Endothelial cell of umbilical vein (primary cell): Measurements from ENCODE around the gene ADCY2.

Experiments used
- CTCF ChIP-seq, 2 donors: IDR thresholded peaks; 1 replicate in 1 of 2; 2 replicates in 1 of 2; pipeline ENCODE4 v1.5.1; 2011; ENCODE audit warnings: low read length in 2 of 2, mild to moderate bottlenecking in 2 of 2, moderate library complexity in 2 of 2, control low read depth in 1 of 2, inconsistent platforms in 1 of 2, low read depth in 1 of 2; ENCODE audit not compliant: insufficient read depth in 1 of 2; ENCODE audit errors: extremely low read depth in 1 of 2
- EZH2 ChIP-seq: IDR thresholded peaks from 2 replicates; pipeline ENCODE4 v1.6.1; 2012; ENCODE audit warnings: borderline replicate concordance, low read depth, mild to moderate bottlenecking, moderate library complexity, low read length, inconsistent platforms; ENCODE audit not compliant: severe bottlenecking
- MAX ChIP-seq: IDR thresholded peaks from 2 replicates; pipeline ENCODE4 v1.6.1; 2011; ENCODE audit not compliant: insufficient read depth, insufficient read length
- MYC ChIP-seq: IDR thresholded peaks from one replicate; pipeline ENCODE4 v1.6.1; 2011; ENCODE audit warnings: mild to moderate bottlenecking, low read depth, low read length
- POLR2A ChIP-seq: IDR thresholded peaks from 2 replicates; pipeline ENCODE4 v1.6.1; 2012; ENCODE audit warnings: low read depth, mild to moderate bottlenecking, control low read depth, low read length
- POLR2AphosphoS5 ChIP-seq: IDR thresholded peaks from 2 replicates; pipeline ENCODE4 v1.6.1; 2012; ENCODE audit warnings: low read depth, mild to moderate bottlenecking, control low read depth, low read length, moderate library complexity; ENCODE audit not compliant: insufficient read depth

GRCh38 chr5:7410936-7411511, 15.1 kb downstream of the ADCY2 start:
- no peak for TF ChIP-seq CTCF (IDR thresholded peaks at IDR 0.05; ENCODE audit: extremely low read depth in 1 of 2, insufficient read depth in 1 of 2, low read depth in 1 of 2, low read length in 2 of 2)
- TF ChIP-seq MYC, result no peak
- TF ChIP-seq EZH2, result no peak
- no peak for TF ChIP-seq POLR2AphosphoS5
- TF ChIP-seq MAX, result no peak
- no peak for TF ChIP-seq POLR2A
